SU-DHL-6 (cell line): ENCODE results near the gene STARD3.

ENCODE experiments used
- CTCF ChIP-seq: fragments of 200-600 bp; sonication (generic); IDR thresholded peaks from one replicate; pipeline ENCODE4 v1.5.1; 2017; ENCODE audit warnings: antibody characterized with exemption, mild to moderate bottlenecking, low read length, moderate library complexity; ENCODE audit not compliant: insufficient read depth, poor library complexity, severe bottlenecking
- EZH2phosphoT487 ChIP-seq: fragments of 200-600 bp; sonication (generic), shearing (Covaris generic); conservative IDR thresholded peaks from 2 replicates; pipeline ENCODE4 v1.6.1; 2018; ENCODE audit warnings: mild to moderate bottlenecking, antibody characterized with exemption, low read length, moderate library complexity, mixed read lengths

GRCh38 chr17:39612935-39613464 lies 23.9 kb upstream of the STARD3 start:
- TF ChIP-seq CTCF (no peak), EZH2phosphoT487 (no peak)
